ENCODE results near the gene BHLHE41. TPM values are rescaled to one million over a fixed set of nuclear protein-coding genes. Genes with fewer than 3 reads are reported as not detected.

The BHLHE41 gene
- total RNA-seq, 1 experiment from 2014 or later = 44.1 TPM

- H3K36me3 Mint-ChIP-seq (ENCODE audit: insufficient read depth, unreplicated experiment) = no peaks in the 10 kb centered on the region
- no peak overlapping the region for H3K4me3 Mint-ChIP-seq (ENCODE audit: low read depth, unreplicated experiment)
- H3K9me3 Mint-ChIP-seq (ENCODE audit: low read depth, unreplicated experiment) = peaks cover 3% of the 10 kb centered on the region
- BruUV-seq (replicated peaks) = no TSS peak
- no peak overlapping the region for H3K27ac Mint-ChIP-seq (ENCODE audit: unreplicated experiment)
- H3K4me1 Mint-ChIP-seq (ENCODE audit: low read depth, unreplicated experiment) = no peaks in the 10 kb centered on the region
- intact Hi-C loops (cut with micrococcal nuclease; ENCODE audit: unreplicated experiment) = no loop called here
- no peak for DNase-seq
- no peaks in the 10 kb centered on the region for H3K27me3 Mint-ChIP-seq (ENCODE audit: unreplicated experiment)
- TF ChIP-seq CTCF (IDR thresholded peaks at IDR 0.05; ENCODE audit: unreplicated experiment) = no peak
- CTCF ChIA-PET = interaction anchor here (1.4 kb wide), 1 partner anchor 11 kb away, joined by 6 read pairs; no protein-coding TSS in a partner anchor
Measured at GRCh38 chr12:26164118-26164517, 39.3 kb upstream of the BHLHE41 start.

GRCh38 chr12:26162905-26163304 lies 38.1 kb upstream of the BHLHE41 start:
- Mint-ChIP-seq H3K36me3 (ENCODE audit: insufficient read depth, unreplicated experiment) (no peaks in the 10 kb centered on the region), H3K27me3 (ENCODE audit: unreplicated experiment) (no peaks in the 10 kb centered on the region), H3K9me3 (ENCODE audit: low read depth, unreplicated experiment) (peaks cover 3% of the 10 kb centered on the region), H3K27ac (ENCODE audit: unreplicated experiment) (no peak overlapping the region), H3K4me1 (ENCODE audit: low read depth, unreplicated experiment) (peaks cover 7% of the 10 kb centered on the region), H3K4me3 (ENCODE audit: low read depth, unreplicated experiment) (no peak overlapping the region)
- CTCF ChIA-PET = no interaction called here
- no TSS peak for BruUV-seq (replicated peaks)
- TF ChIP-seq CTCF (IDR thresholded peaks at IDR 0.05; ENCODE audit: unreplicated experiment) = no peak
- intact Hi-C loops (cut with micrococcal nuclease; ENCODE audit: unreplicated experiment) = no loop called here
- DNase-seq = no peak

GRCh38 chr12:26162174-26162573 lies 37.3 kb upstream of the BHLHE41 start:
- intact Hi-C loops (cut with micrococcal nuclease; ENCODE audit: unreplicated experiment) = no loop called here
- no peak for TF ChIP-seq CTCF (IDR thresholded peaks at IDR 0.05; ENCODE audit: unreplicated experiment)
- DNase-seq = no peak
- H3K27me3 Mint-ChIP-seq (ENCODE audit: unreplicated experiment) = no peaks in the 10 kb centered on the region
- no peaks in the 10 kb centered on the region for H3K36me3 Mint-ChIP-seq (ENCODE audit: insufficient read depth, unreplicated experiment)
- H3K4me1 Mint-ChIP-seq (ENCODE audit: low read depth, unreplicated experiment) = peaks cover 10% of the 10 kb centered on the region
- no TSS peak for BruUV-seq (replicated peaks)
- no peak overlapping the region for H3K4me3 Mint-ChIP-seq (ENCODE audit: low read depth, unreplicated experiment)
- H3K9me3 Mint-ChIP-seq (ENCODE audit: low read depth, unreplicated experiment) = peaks cover 3% of the 10 kb centered on the region
- no peak overlapping the region for H3K27ac Mint-ChIP-seq (ENCODE audit: unreplicated experiment)
- CTCF ChIA-PET = no interaction called here

- Mint-ChIP-seq H3K36me3 (ENCODE audit: insufficient read depth, unreplicated experiment) (no peaks in the 10 kb centered on the region), H3K4me3 (ENCODE audit: low read depth, unreplicated experiment) (no peak overlapping the region), H3K4me1 (ENCODE audit: low read depth, unreplicated experiment) (peaks cover 41% of the 10 kb centered on the region), H3K27ac (ENCODE audit: unreplicated experiment) (no peak overlapping the region), H3K9me3 (ENCODE audit: low read depth, unreplicated experiment) (peaks cover 3% of the 10 kb centered on the region), H3K27me3 (ENCODE audit: unreplicated experiment) (no peaks in the 10 kb centered on the region)
- intact Hi-C loops (cut with micrococcal nuclease; ENCODE audit: unreplicated experiment) = no loop called here
- CTCF ChIA-PET = no interaction called here
- TF ChIP-seq CTCF (IDR thresholded peaks at IDR 0.05; ENCODE audit: unreplicated experiment) = no peak
- BruUV-seq (replicated peaks) = no TSS peak
- peak; percentile 23 for DNase-seq
Measured at GRCh38 chr12:26158078-26158764, 33.4 kb upstream of the BHLHE41 start.

Data from Calu3 (cell line).